PC-3 (cell line): ENCODE data around the gene AGPAT4. TPM values are rescaled to one million over a fixed set of nuclear protein-coding genes. Genes with fewer than 3 reads are reported as not detected.
A peak's percentile ranks its signal among the peaks of the same experiment; 100 is the strongest.

ENCODE experiments used
- ATAC-seq: fragments of 200-7000 bp; cut with Tn5 transposase; 2 replicates; pipeline ENCODE4 v1.9.1; 2020; ENCODE audit warnings: mild to moderate bottlenecking, moderate library complexity
- BruUV-seq: library from RNA; stranded (reverse); fragments of 400-500 nt; replicated peaks from 2 replicates; lab custom pipeline; 2021; lab: Mats Ljungman, UMichigan
- CTCF ChIA-PET: fragments of 300-600 bp; sonication (Branson Sonifier 250); formaldehyde crosslinking; loops from one replicate; lab custom pipeline; 2022; ENCODE audit warnings: antibody characterized with exemption; lab: Charles Lee
- POLR2A ChIA-PET: fragments of 300-600 bp; sonication (Branson Sonifier 250); formaldehyde crosslinking; loops from one replicate; lab custom pipeline; 2022; ENCODE audit warnings: antibody characterized with exemption; ENCODE audit not compliant: unreplicated experiment; lab: Charles Lee
- DNase-seq: peaks from one replicate; pipeline ENCODE4 v3.0.0-alpha.2; 2015
- H2AFZ ChIP-seq: fragments of 300-600 bp; sonication (generic); 2 replicates; pipeline ENCODE4 v1.6.0; 2016; ENCODE audit warnings: antibody characterized with exemption, low read length
- H3F3A ChIP-seq: fragments of 300-600 bp; sonication (generic); one replicate; pipeline ENCODE4 v1.6.0; 2017; ENCODE audit warnings: antibody characterized with exemption, low read length, control low read depth, mild to moderate bottlenecking; ENCODE audit not compliant: unreplicated experiment
- H3K27ac ChIP-seq: fragments of 300-600 bp; sonication (generic); 2 replicates; pipeline ENCODE4 v1.5.1; 2016; ENCODE audit warnings: mild to moderate bottlenecking, low read length
- H3K27me3 ChIP-seq: fragments of 300-600 bp; sonication (generic); 2 replicates; pipeline ENCODE4 v1.6.1; 2016; ENCODE audit warnings: low read length, mixed read lengths
- H3K36me3 ChIP-seq: fragments of 300-600 bp; sonication (generic); 2 replicates; pipeline ENCODE4 v1.6.1; 2016; ENCODE audit warnings: low read depth, mixed run types, low read length, mixed read lengths
- H3K4me1 ChIP-seq: fragments of 300-600 bp; sonication (generic); 2 replicates; pipeline ENCODE4 v1.5.1; 2016; ENCODE audit warnings: low read length; ENCODE audit not compliant: insufficient read depth
- H3K4me2 ChIP-seq: fragments of 300-600 bp; sonication (generic); 2 replicates; pipeline ENCODE4 v1.6.0; 2016; ENCODE audit warnings: low read length
- H3K4me3 ChIP-seq: fragments of 300-600 bp; sonication (generic); 2 replicates; pipeline ENCODE4 v1.5.1; 2016; ENCODE audit warnings: mild to moderate bottlenecking, low read length, mixed read lengths
- H3K79me2 ChIP-seq: fragments of 300-600 bp; sonication (generic); 2 replicates; pipeline ENCODE4 v1.6.1; 2017; ENCODE audit warnings: low read length, mixed read lengths
- H3K9ac ChIP-seq: fragments of 300-600 bp; sonication (generic); 2 replicates; pipeline ENCODE4 v1.6.0; 2016; ENCODE audit warnings: mild to moderate bottlenecking, low read length
- H3K9me2 ChIP-seq: fragments of 300-600 bp; sonication (generic); replicated peaks from 2 replicates; pipeline ENCODE4 v1.6.1; 2016; ENCODE audit warnings: mixed run types, low read length, mixed read lengths
- H3K9me3 ChIP-seq: fragments of 300-600 bp; sonication (generic); 2 replicates; pipeline ENCODE4 v1.6.1; 2016; ENCODE audit warnings: low read length, mixed read lengths
- H4K20me1 ChIP-seq: fragments of 300-600 bp; sonication (generic); 2 replicates; pipeline ENCODE4 v1.6.1; 2016; ENCODE audit warnings: low read length, mixed read lengths
- CTCF ChIP-seq: fragments of 300-600 bp; sonication (generic); conservative IDR thresholded peaks from 2 replicates; pipeline ENCODE4 v1.5.1; 2017; ENCODE audit warnings: antibody characterized with exemption, low read depth, mild to moderate bottlenecking, low read length
- EZH2 ChIP-seq: fragments of 300-600 bp; sonication (generic); IDR thresholded peaks from one replicate; pipeline ENCODE4 v1.6.1; 2017; ENCODE audit warnings: antibody characterized with exemption, mild to moderate bottlenecking, low read length; ENCODE audit not compliant: unreplicated experiment
- EZH2phosphoT487 ChIP-seq: fragments of 300-600 bp; sonication (generic); IDR thresholded peaks from 2 replicates; pipeline ENCODE4 v1.6.1; 2018; ENCODE audit warnings: mild to moderate bottlenecking, antibody characterized with exemption, low read length, borderline replicate concordance
- intact Hi-C: fragments of 100-400 bp; cut with micrococcal nuclease; formaldehyde crosslinking; loops from 2 replicates; pipeline ENCODE4 v1.9.0; 2023
- total RNA-seq: library from RNA; depleted of rRNA; stranded (reverse); fragments of >200 nt; gene quantifications from 2 replicates; pipeline ENCODE4 v1.2.3, GENCODE V29; 2014

Gene AGPAT4
- total RNA-seq, 1 experiment from 2014 or later: 3.8 TPM

GRCh38 chr6:161305860-161306259, 32.0 kb upstream of the AGPAT4 start:
- Histone ChIP-seq H3K9me3 (no peaks in the 10 kb centered on the region), H3K9ac (no peak overlapping the region), H3K4me3 (no peak overlapping the region), H3K27me3 (no peaks in the 10 kb centered on the region), H3K36me3 (no peaks in the 10 kb centered on the region), H2AFZ (no peak overlapping the region), H4K20me1 (no peaks in the 10 kb centered on the region), H3K4me1 (peaks cover 11% of the 10 kb centered on the region; the same call in 1 of the 2 replicates), H3F3A (no peaks in the 10 kb centered on the region), H3K79me2 (no peaks in the 10 kb centered on the region), H3K27ac (no peak overlapping the region), H3K4me2 (no peak overlapping the region), H3K9me2 (no peaks in the 10 kb centered on the region)
- TF ChIP-seq EZH2phosphoT487 (no peak), CTCF (no peak)
- intact Hi-C loops: no loop called here
- no peak for DNase-seq
- ChIA-PET CTCF (no interaction called here), POLR2A (no interaction called here)
- no peak for ATAC-seq
- BruUV-seq: no TSS peak

- Histone ChIP-seq H3K9ac (no peak overlapping the region), H3K9me3 (no peaks in the 10 kb centered on the region), H3K4me1 (peaks cover 11% of the 10 kb centered on the region; the same call in 1 of the 2 replicates), H3K9me2 (no peaks in the 10 kb centered on the region), H3F3A (no peaks in the 10 kb centered on the region), H3K27ac (peak overlapping the region; percentile 45), H3K4me2 (no peak overlapping the region; the same call in 1 of the 2 replicates), H3K27me3 (no peaks in the 10 kb centered on the region), H3K4me3 (no peak overlapping the region), H2AFZ (no peak overlapping the region), H3K79me2 (no peaks in the 10 kb centered on the region), H3K36me3 (no peaks in the 10 kb centered on the region), H4K20me1 (no peaks in the 10 kb centered on the region)
- ATAC-seq: peak; percentile 73
- BruUV-seq: no TSS peak
- no peak for TF ChIP-seq EZH2phosphoT487
- no peak for TF ChIP-seq CTCF
- TF ChIP-seq EZH2: no peak
- intact Hi-C loops: no loop called here
- ChIA-PET CTCF (no interaction called here), POLR2A (no interaction called here)
- DNase-seq: peak; percentile 70
These were observed 29.9 kb upstream of the AGPAT4 start for GRCh38 chr6:161303628-161304340.

GRCh38 chr6:161302949-161303348, 29.1 kb upstream of the AGPAT4 start:
- Histone ChIP-seq H3K27ac (peak overlapping the region; percentile 45; the same call in 1 of the 2 replicates), H3K79me2 (no peaks in the 10 kb centered on the region), H3K36me3 (no peaks in the 10 kb centered on the region), H3K4me3 (no peak overlapping the region), H3K9ac (no peak overlapping the region), H2AFZ (no peak overlapping the region), H3K4me2 (no peak overlapping the region), H3K9me2 (no peaks in the 10 kb centered on the region), H3K27me3 (no peaks in the 10 kb centered on the region), H3K9me3 (no peaks in the 10 kb centered on the region), H3F3A (no peaks in the 10 kb centered on the region), H4K20me1 (no peaks in the 10 kb centered on the region), H3K4me1 (peaks cover 11% of the 10 kb centered on the region; the same call in 1 of the 2 replicates)
- CTCF ChIA-PET: no interaction called here
- no peak for ATAC-seq
- no TSS peak for BruUV-seq
- no peak for TF ChIP-seq CTCF
- no peak for TF ChIP-seq EZH2
- no peak for TF ChIP-seq EZH2phosphoT487
- no peak for DNase-seq
- intact Hi-C loops: no loop called here
- POLR2A ChIA-PET: no interaction called here
